Right hindlimb (tissue), 1 donor: Measurements from ENCODE around the gene RRAGB.

ENCODE experiments used
- DNase-seq: peaks from one replicate; pipeline ENCODE4 v3.0.0-alpha.2; 2018

Gene RRAGB

DNA sequence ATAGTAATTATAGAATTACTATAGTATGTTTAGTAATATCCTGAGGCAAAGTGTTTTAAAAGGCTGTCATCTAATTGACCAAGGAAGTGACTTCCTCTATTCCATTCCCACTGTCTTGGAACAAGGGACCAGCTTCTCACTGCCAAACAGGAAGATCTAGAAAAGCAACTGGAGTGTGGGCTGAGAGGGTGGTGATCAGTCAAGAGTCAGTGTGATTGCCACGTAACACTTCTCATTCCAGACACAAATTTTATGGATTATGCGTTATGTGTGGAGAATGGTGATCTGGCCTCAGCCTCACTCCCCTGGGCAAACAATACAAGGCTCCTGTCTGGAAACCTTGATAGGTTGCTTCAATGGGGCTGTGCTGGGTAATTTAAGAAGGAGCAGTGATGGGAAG lies 60.0 kb downstream of the RRAGB start:
- no peak for DNase-seq

DNA sequence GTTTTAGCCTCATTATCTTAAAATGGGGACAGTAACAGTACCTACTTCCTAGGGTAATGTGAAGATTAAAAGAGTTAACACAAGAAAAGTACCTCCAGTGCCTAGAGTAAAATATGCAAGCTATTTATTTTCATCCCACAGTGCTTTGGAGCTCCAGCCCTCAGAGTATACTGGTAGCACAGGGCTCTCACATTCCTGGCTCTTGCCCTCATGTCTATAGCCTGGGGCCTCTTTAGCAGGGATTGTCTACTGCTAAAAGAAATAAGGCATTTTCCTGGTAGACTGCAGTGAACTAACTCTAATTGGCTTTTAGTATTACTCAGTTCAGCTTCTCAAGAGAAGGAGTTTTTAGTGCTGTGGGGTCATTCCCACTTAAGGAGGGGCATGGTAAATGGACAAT lies 60.8 kb downstream of the RRAGB start:
- no peak for DNase-seq

DNA sequence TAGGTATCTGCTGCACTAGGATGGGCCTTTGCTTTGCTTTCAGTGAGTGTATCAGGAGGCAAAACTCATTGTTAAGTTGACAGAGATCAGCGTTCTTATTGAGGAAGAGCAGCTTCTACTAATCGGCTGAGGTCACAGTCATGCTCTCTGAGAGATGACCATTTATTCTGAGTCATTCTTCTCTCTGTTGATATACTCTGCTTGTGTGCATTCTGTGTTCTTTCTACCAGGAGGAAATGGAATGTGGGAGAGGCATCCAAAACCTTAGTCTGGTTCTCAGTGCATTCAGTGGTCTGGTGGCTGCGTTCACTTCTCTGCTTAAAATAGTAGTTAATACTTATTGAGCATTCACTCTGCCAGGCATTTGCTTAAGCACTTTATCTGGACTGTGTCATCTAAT lies 66.2 kb downstream of the RRAGB start:
- no peak for DNase-seq

DNA sequence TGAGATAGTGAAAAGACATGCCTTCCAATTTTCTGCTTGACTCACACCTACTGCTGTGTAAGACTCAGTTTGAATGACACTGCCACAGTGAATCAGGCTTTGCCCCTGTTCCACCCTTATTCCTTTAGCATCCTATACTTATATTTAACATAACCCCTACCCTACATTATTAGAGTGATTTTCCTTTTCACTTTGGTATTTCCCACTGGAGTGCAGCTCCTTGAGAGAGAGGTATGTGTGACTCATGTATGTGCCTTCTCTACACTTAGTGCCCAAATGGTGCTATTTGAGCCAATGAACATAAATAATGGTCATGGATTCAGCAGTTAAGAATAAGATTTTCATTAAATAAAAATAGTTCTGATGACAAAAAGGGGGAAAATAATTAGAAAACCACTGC lies 69.5 kb downstream of the RRAGB start:
- DNase-seq: no peak

DNA sequence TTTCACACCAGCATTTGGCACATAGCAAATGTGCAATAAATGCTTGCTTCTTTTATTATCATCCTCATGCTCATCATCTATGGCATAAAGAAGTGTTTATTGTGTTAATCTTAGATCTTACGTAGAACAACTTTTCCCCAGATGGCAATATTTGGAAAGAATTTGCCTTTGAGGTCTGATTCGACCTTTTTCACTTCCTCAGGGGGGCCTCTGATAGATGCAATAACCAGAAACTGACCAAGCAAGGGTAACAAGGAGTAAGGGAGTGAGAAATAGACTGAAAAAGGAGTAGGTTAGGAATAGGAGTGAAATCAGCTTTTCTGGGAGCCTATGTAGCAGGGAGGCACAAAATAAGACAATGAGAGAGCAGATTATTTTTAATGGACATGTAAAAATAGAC lies 70.2 kb downstream of the RRAGB start:
- DNase-seq: no peak

DNA sequence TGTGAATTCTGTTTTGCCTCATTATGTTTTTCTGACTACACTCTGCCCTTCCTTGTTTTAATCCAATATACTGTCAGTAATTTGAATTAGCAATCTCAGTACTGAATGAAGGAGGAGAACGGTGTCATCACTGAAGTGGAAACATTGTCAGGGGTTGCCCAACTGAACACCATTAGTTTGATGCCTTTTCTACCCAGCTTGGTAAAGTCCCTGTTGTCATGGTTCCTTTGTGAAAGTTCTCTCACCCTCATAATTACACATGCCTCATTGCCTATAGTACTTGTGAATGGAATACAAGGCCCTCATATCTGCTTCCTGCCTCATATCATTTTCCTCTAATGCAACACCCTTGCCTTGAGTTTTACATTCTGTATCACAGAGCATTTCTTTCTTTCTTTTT lies 76.9 kb downstream of the RRAGB start:
- no peak for DNase-seq

DNA sequence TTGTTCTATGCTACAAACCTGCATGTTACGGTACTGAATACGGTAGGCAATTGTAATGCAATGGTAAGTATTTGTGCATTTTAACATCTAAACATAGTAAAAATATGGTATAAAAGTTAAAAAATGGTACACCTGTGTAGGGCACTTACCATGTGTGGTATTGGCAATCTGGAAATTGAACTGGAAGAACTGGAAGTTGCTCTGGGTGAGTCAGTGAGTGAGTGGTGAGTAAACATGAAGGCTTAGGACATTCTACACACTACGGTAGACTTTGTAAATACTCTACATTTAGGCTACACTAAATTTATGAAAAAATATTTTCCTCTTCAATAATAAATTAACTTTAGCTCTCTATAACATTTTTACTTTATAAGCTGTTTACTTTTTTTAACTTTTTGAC lies 78.9 kb downstream of the RRAGB start:
- DNase-seq: no peak

DNA sequence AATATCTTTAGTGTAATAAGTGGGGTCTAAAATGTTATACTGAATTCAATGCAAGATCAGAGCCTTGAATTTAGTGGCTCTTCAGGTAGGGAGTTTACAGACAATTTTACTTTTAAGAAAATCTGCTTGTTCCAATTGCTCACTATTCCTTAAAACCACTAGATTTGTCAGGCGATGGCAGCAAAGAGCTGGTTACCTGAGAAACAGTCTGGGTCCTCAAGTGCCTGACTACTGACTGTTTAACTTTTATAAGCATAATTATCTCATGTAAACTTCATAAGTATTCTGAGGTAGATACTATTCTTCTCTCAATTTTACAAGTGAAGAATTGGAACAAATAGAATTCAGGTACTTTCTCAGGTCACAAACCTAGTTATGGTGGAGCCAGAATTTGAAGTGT lies 84.3 kb downstream of the RRAGB start:
- no peak for DNase-seq
